C4-2B (cell line): ENCODE measurements around the gene PALLD.

ENCODE experiments used
- CTCF ChIP-seq: fragments of 450-650 bp; conservative IDR thresholded peaks from 2 replicates; pipeline ENCODE4 v1.5.1; 2017; ENCODE audit warnings: mild to moderate bottlenecking
- ZFX ChIP-seq: fragments of 450-650 bp; IDR thresholded peaks from 2 replicates; pipeline ENCODE4 v1.6.1; 2017

GRCh38 chr4:168739886-168740285, 243.0 kb downstream of the PALLD start:
- TF ChIP-seq CTCF (no peak), ZFX (no peak)
